A673 (cell line): Measurements from ENCODE around the gene LRRC15. TPM values are rescaled to one million over a fixed set of nuclear protein-coding genes. Genes with fewer than 3 reads are reported as not detected.

ENCODE experiments used
- BruUV-seq: library from RNA; stranded (reverse); fragments of 400-500 nt; replicated peaks from 2 replicates; lab custom pipeline; 2021; lab: Mats Ljungman, UMichigan
- CTCF ChIA-PET: fragments of 300-600 bp; sonication (Branson Sonifier 250); formaldehyde crosslinking; loops from one replicate; lab custom pipeline; 2022; ENCODE audit warnings: antibody characterized with exemption; lab: Charles Lee
- POLR2A ChIA-PET: fragments of 300-600 bp; sonication (Branson Sonifier 250); formaldehyde crosslinking; loops from one replicate; lab custom pipeline; 2022; ENCODE audit warnings: antibody characterized with exemption; ENCODE audit not compliant: low non-redundant PET; lab: Charles Lee
- DNase-seq: peaks from one replicate; pipeline ENCODE4 v3.0.0-alpha.2; 2015; ENCODE audit warnings: low spot score
- H3K27ac ChIP-seq: fragments of 200-600 bp; sonication (generic); 2 replicates; pipeline ENCODE4 v1.5.1; 2016; ENCODE audit warnings: mixed run types, low read depth, mild to moderate bottlenecking, mixed read lengths, antibody characterized with exemption, low read length; ENCODE audit not compliant: poor library complexity, severe bottlenecking
- H3K27me3 ChIP-seq: fragments of 200-600 bp; sonication (generic); replicated peaks from 2 replicates; pipeline ENCODE4 v1.6.1; 2017; ENCODE audit warnings: mixed run types, low read depth, mild to moderate bottlenecking, mixed read lengths, antibody characterized with exemption, low read length; ENCODE audit not compliant: insufficient read depth, poor library complexity
- H3K36me3 ChIP-seq: fragments of 200-600 bp; sonication (generic); 2 replicates; pipeline ENCODE4 v1.6.1; 2016; ENCODE audit warnings: mixed run types, mild to moderate bottlenecking, mixed read lengths, antibody characterized with exemption, low read length; ENCODE audit not compliant: insufficient read depth, poor library complexity, severe bottlenecking
- H3K4me1 ChIP-seq: fragments of 200-600 bp; sonication (generic); 2 replicates; pipeline ENCODE4 v1.6.1; 2017; ENCODE audit warnings: mixed run types, mild to moderate bottlenecking, mixed read lengths, antibody characterized with exemption, low read length; ENCODE audit not compliant: insufficient read depth, poor library complexity, severe bottlenecking
- H3K4me3 ChIP-seq: fragments of 200-600 bp; sonication (generic); 2 replicates; pipeline ENCODE4 v1.5.1; 2016; ENCODE audit warnings: low read depth, mixed run types, mild to moderate bottlenecking, mixed read lengths, low read length; ENCODE audit not compliant: poor library complexity, severe bottlenecking
- H3K9me3 ChIP-seq: fragments of 200-600 bp; sonication (generic); 2 replicates; pipeline ENCODE4 v1.6.1; 2016; ENCODE audit warnings: mixed run types, low read depth, mild to moderate bottlenecking, mixed read lengths, antibody characterized with exemption, low read length; ENCODE audit not compliant: poor library complexity, severe bottlenecking
- CTCF ChIP-seq: fragments of 300-800, 200-600 bp; sonication (generic); conservative IDR thresholded peaks from 2 replicates; pipeline ENCODE4 v1.5.1; 2017; ENCODE audit warnings: low read depth, mild to moderate bottlenecking, antibody characterized with exemption, low read length, moderate library complexity, mixed read lengths
- EZH2 ChIP-seq: fragments of 200-600 bp; sonication (generic); IDR thresholded peaks from 2 replicates; pipeline ENCODE4 v1.6.1; 2017; ENCODE audit warnings: borderline replicate concordance, low read depth, mild to moderate bottlenecking, mixed read lengths, antibody characterized with exemption, low read length; ENCODE audit not compliant: poor library complexity, severe bottlenecking
- intact Hi-C: fragments of 100-400 bp; cut with micrococcal nuclease; formaldehyde crosslinking; loops from one replicate; pipeline ENCODE4 v1.10.0; 2022; ENCODE audit not compliant: unreplicated experiment
- total RNA-seq: library from RNA; stranded (reverse); gene quantifications from 2 replicates; pipeline ENCODE4 v1.2.3, GENCODE V29; 2021

LRRC15 gene
- total RNA-seq, 1 experiment from 2014 or later, result not detected

- DNase-seq, result peak; percentile 63
- Histone ChIP-seq H3K4me3 (no peak overlapping the region), H3K36me3 (no peaks in the 10 kb centered on the region), H3K27me3 (no peaks in the 10 kb centered on the region), H3K9me3 (no peaks in the 10 kb centered on the region), H3K27ac (no peak overlapping the region), H3K4me1 (peaks cover 48% of the 10 kb centered on the region)
- CTCF ChIA-PET, result no interaction called here
- intact Hi-C loops, result no loop called here
- POLR2A ChIA-PET, result no interaction called here
- TF ChIP-seq CTCF, result no peak
- no peak for TF ChIP-seq EZH2
- BruUV-seq, result no TSS peak
These were observed 60.7 kb downstream of the LRRC15 start for GRCh38 chr3:194308601-194309449.

- POLR2A ChIA-PET, result interaction anchor here (0.7 kb wide), 1 partner anchor 10 kb away, joined by 4 read pairs; no protein-coding TSS in a partner anchor
- no peak overlapping the region for H3K4me3 ChIP-seq
These were observed 61.7 kb downstream of the LRRC15 start for GRCh38 chr3:194307849-194308248.

More at GRCh38 chr3:194307849-194308248, 61.7 kb downstream of the LRRC15 start:
- DNase-seq, result no peak
- Histone ChIP-seq H3K27ac (no peak overlapping the region), H3K9me3 (no peaks in the 10 kb centered on the region), H3K4me1 (peaks cover 38% of the 10 kb centered on the region), H3K36me3 (no peaks in the 10 kb centered on the region), H3K27me3 (no peaks in the 10 kb centered on the region)
- TF ChIP-seq EZH2 (no peak), CTCF (no peak)
- intact Hi-C loops, result no loop called here
- BruUV-seq, result no TSS peak
- CTCF ChIA-PET, result no interaction called here
